ENCODE results near the gene ACTR5.
"Not testable (repeated sequence)": the region's sequence is repeated elsewhere in the genome, so short reads cannot be mapped to it uniquely, and the experiment has no call there.

Gene ACTR5

GRCh38 chr20:38764567-38765318 is 16.5 kb downstream of the ACTR5 start:
- no peak for DNase-seq (ENCODE audit: low read depth)

GRCh38 chr20:38766071-38766470 is 17.8 kb downstream of the ACTR5 start:
- DNase-seq (ENCODE audit: low read depth) = no peak

GRCh38 chr20:38769376-38770295 is 21.4 kb downstream of the ACTR5 start:
- DNase-seq (ENCODE audit: low read depth) = no peak

GRCh38 chr20:38770546-38770945 is 22.3 kb downstream of the ACTR5 start:
- no peak for DNase-seq (ENCODE audit: low read depth)

GRCh38 chr20:38770970-38771369 is 22.7 kb downstream of the ACTR5 start:
- DNase-seq (ENCODE audit: low read depth) = no peak

GRCh38 chr20:38771621-38772020 is 23.4 kb downstream of the ACTR5 start:
- DNase-seq (ENCODE audit: low read depth) = no peak

GRCh38 chr20:38774167-38774566 is 25.9 kb downstream of the ACTR5 start:
- DNase-seq (ENCODE audit: low read depth) = no peak

GRCh38 chr20:38776363-38776762 is 28.1 kb downstream of the ACTR5 start:
- no peak for DNase-seq (ENCODE audit: low read depth)

- no peak for DNase-seq (ENCODE audit: low read depth)
Measured at GRCh38 chr20:38779247-38780097, 31.2 kb downstream of the ACTR5 start.

- DNase-seq (ENCODE audit: low read depth) = no peak
Measured at GRCh38 chr20:38782275-38782674, 34.0 kb downstream of the ACTR5 start.

GRCh38 chr20:38787870-38788269 is 39.6 kb downstream of the ACTR5 start:
- no peak for DNase-seq (ENCODE audit: low read depth)

- DNase-seq (ENCODE audit: low read depth) = no peak
Measured at GRCh38 chr20:38789503-38790199, 41.4 kb downstream of the ACTR5 start.

GRCh38 chr20:38790200-38791053 is 42.2 kb downstream of the ACTR5 start:
- DNase-seq (ENCODE audit: low read depth) = no peak

- DNase-seq (ENCODE audit: low read depth) = no peak
Measured at GRCh38 chr20:38791291-38791690, 43.0 kb downstream of the ACTR5 start.

GRCh38 chr20:38791940-38792339 is 43.7 kb downstream of the ACTR5 start:
- DNase-seq (ENCODE audit: low read depth) = no peak

- not testable (repeated sequence) for DNase-seq (ENCODE audit: low read depth)
Measured at GRCh38 chr20:38794057-38794456, 45.8 kb downstream of the ACTR5 start.

GRCh38 chr20:38798266-38798665 is 50.0 kb downstream of the ACTR5 start:
- no peak for DNase-seq (ENCODE audit: low read depth)

- no peak for DNase-seq (ENCODE audit: low read depth)
Measured at GRCh38 chr20:38799203-38799602, 50.9 kb downstream of the ACTR5 start.

GRCh38 chr20:38800882-38801281 is 52.6 kb downstream of the ACTR5 start:
- no peak for DNase-seq (ENCODE audit: low read depth)

- no peak for DNase-seq (ENCODE audit: low read depth)
Measured at GRCh38 chr20:38804221-38804620, 56.0 kb downstream of the ACTR5 start.

Data from T follicular helper cell (primary cell).